Cardiac muscle cell (in vitro differentiated cells and primary cell): ENCODE measurements around the gene ADAMTSL2. TPM values are rescaled to one million over a fixed set of nuclear protein-coding genes. Genes with fewer than 3 reads are reported as not detected.

Source experiments
- DNase-seq, 2 donors: peaks; one replicate each; pipeline versions ENCODE4 v3.0.0 to v3.0.0-alpha.2; 2010 to 2017; ENCODE audit warnings: low read depth in 1 of 2, low spot score in 1 of 2
- H3K27ac ChIP-seq: fragments of 200-600 bp; sonication (generic); 2 replicates; pipeline ENCODE4 v1.5.1; 2016
- H3K27me3 ChIP-seq: fragments of 200-600 bp; sonication (generic); 2 replicates; pipeline ENCODE4 v1.6.0; 2016; ENCODE audit warnings: control low read depth
- H3K36me3 ChIP-seq: fragments of 200-600 bp; sonication (generic); 2 replicates; pipeline ENCODE4 v1.5.1; 2016; ENCODE audit warnings: control low read depth
- H3K4me1 ChIP-seq: fragments of 200-600 bp; sonication (generic); 2 replicates; pipeline ENCODE4 v1.8.1; 2017; ENCODE audit warnings: low read depth, mild to moderate bottlenecking, mixed run types
- H3K4me3 ChIP-seq: fragments of 200-600 bp; sonication (generic); 2 replicates; pipeline ENCODE4 v1.5.1; 2016; ENCODE audit warnings: mild to moderate bottlenecking
- H3K9me3 ChIP-seq: fragments of 200-600 bp; sonication (generic); 2 replicates; pipeline ENCODE4 v1.5.1; 2017; ENCODE audit warnings: low read depth, mild to moderate bottlenecking, control low read depth
- CTCF ChIP-seq: IDR thresholded peaks from 2 replicates; pipeline ENCODE4 v1.5.1; 2012; ENCODE audit warnings: low read depth, mild to moderate bottlenecking, low read length
- polyA plus RNA-seq: library from polyadenylated mRNA; unstranded; fragments of >200 nt; fragmentation: Nextera tagmentation; extraction: Ambion mirVana; gene quantifications from 2 replicates; pipeline ENCODE4 v1.2.1, GENCODE V29; 2016
- total RNA-seq: library from RNA; depleted of rRNA; stranded (reverse); fragments of >200 nt; gene quantifications from 2 replicates; pipeline ENCODE4 v1.2.3, GENCODE V29; 2016

The ADAMTSL2 gene
- total and polyA plus RNA-seq, 2 experiments from 2014 or later = 18.4 to 27.2 TPM

GRCh38 chr9:133489253-133490190, 45.0 kb upstream of the ADAMTSL2 start:
- no peaks in the 10 kb centered on the region for H3K27me3 ChIP-seq
- no peak overlapping the region for H3K4me3 ChIP-seq
- peaks cover 6% of the 10 kb centered on the region for H3K4me1 ChIP-seq
- no peak overlapping the region for H3K27ac ChIP-seq
- H3K36me3 ChIP-seq = no peaks in the 10 kb centered on the region
- no peak for DNase-seq
- no peaks in the 10 kb centered on the region for H3K9me3 ChIP-seq
- TF ChIP-seq CTCF = no peak

- Histone ChIP-seq H3K9me3 (no peaks in the 10 kb centered on the region), H3K27ac (no peak overlapping the region), H3K27me3 (no peaks in the 10 kb centered on the region), H3K4me1 (peaks cover 6% of the 10 kb centered on the region), H3K4me3 (no peak overlapping the region), H3K36me3 (no peaks in the 10 kb centered on the region)
- DNase-seq = no peak
- no peak for TF ChIP-seq CTCF
Measured at GRCh38 chr9:133490201-133490681, 44.3 kb upstream of the ADAMTSL2 start.

GRCh38 chr9:133490865-133491655, 43.4 kb upstream of the ADAMTSL2 start:
- Histone ChIP-seq H3K36me3 (no peaks in the 10 kb centered on the region), H3K4me3 (no peak overlapping the region), H3K9me3 (no peaks in the 10 kb centered on the region), H3K27ac (no peak overlapping the region), H3K27me3 (no peaks in the 10 kb centered on the region), H3K4me1 (peaks cover 6% of the 10 kb centered on the region)
- peak in 1 of 2 donors; percentile 44 for DNase-seq
- TF ChIP-seq CTCF = no peak

DNA sequence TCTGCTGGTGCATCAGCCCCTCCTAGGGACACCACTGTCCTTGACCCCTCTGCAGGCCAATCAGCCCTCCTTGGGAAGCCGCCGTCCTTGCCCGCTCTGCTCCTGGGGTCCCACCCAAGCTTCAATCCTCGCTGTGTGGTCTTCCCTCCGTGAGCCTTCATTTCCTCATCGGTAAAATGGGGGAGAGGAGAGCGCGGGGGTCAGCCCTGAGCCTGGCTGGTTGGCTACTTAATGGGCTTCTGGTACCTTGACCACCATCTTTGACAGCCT, 42.9 kb upstream of the ADAMTSL2 start:
- no peaks in the 10 kb centered on the region for H3K36me3 ChIP-seq
- H3K4me1 ChIP-seq = peaks cover 6% of the 10 kb centered on the region
- H3K9me3 ChIP-seq = no peaks in the 10 kb centered on the region
- no peak for TF ChIP-seq CTCF
- H3K4me3 ChIP-seq = no peak overlapping the region
- H3K27me3 ChIP-seq = no peaks in the 10 kb centered on the region
- H3K27ac ChIP-seq = no peak overlapping the region
- DNase-seq = no peak

DNA sequence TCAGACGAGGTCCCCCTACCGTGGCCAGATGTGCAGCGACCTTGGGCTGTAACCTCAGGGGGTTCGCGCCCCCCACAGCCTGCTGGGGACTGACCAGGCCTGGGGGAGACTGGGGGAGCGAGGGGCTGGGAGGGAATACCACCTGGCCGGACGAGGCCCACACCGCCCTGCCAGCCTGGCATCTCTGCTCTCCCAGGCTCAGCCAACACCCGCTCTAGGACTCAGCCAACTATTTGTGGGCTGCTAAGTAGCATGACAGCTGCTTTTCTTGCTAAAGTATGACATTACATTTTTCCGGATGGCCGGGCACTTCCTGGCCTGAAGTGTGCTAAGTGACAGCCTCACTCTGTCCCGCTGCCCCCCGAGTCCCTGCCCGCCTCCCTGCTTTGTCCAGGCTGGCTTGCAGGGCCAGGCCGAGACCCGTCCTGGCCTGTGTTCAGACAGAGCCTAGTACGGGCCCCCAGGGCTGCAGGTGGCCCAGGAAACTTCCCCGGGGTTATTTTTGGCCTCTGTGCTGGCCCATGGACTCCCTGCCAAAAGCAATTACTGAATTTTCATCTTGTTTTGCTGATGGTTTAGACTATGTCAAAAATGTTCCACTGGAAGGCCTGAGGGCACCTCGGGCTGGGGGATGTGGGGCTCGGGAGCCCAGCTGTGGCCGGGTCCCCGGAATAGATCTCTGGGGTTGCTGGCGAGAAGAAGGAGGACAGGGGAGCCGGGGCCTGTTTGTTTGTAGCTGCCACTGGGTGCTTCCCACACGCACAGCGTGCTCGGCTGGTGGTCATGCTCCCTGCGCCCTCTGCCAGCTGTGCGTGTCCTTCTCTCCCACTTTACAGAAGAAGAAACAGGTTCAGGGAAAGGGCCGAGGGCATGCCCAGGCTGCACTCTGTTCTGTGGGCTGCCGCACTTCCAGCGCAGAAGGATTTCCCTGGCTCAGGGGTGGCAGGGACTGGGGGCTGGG, 42.2 kb upstream of the ADAMTSL2 start:
- peaks cover 6% of the 10 kb centered on the region for H3K4me1 ChIP-seq

More for the DNA sequence above, 42.2 kb upstream of the ADAMTSL2 start:
- no peaks in the 10 kb centered on the region for H3K27me3 ChIP-seq
- no peaks in the 10 kb centered on the region for H3K36me3 ChIP-seq
- no peak overlapping the region for H3K4me3 ChIP-seq
- peak overlapping the region; percentile 26 for H3K27ac ChIP-seq
- no peak for DNase-seq
- no peak for TF ChIP-seq CTCF
- H3K9me3 ChIP-seq = no peaks in the 10 kb centered on the region
